HCT116 (cell line): ENCODE data around the gene YBEY. TPM values are rescaled to one million over a fixed set of nuclear protein-coding genes. Genes with fewer than 3 reads are reported as not detected.

Source experiments
- ATAC-seq: fragments of 200-7000 bp; cut with Tn5 transposase; 2 replicates; pipeline ENCODE4 v1.9.1; 2020; ENCODE audit warnings: mild to moderate bottlenecking, moderate library complexity
- BruUV-seq: library from RNA; stranded (reverse); fragments of 400-500 nt; replicated peaks from 2 replicates; lab custom pipeline; 2021; lab: Mats Ljungman, UMichigan
- CTCF ChIA-PET: fragments of 300-600 bp; sonication (Branson Sonifier 250); formaldehyde crosslinking; loops from one replicate; lab custom pipeline; 2021; ENCODE audit warnings: antibody characterized with exemption; lab: Charles Lee
- POLR2A ChIA-PET: fragments of 300-600, 350-600 bp; sonication (Branson Sonifier 250); formaldehyde crosslinking; loops from one replicate; lab custom pipeline; 2021; ENCODE audit warnings: antibody characterized with exemption; lab: Charles Lee
- RAD21 ChIA-PET, 2 experiments: fragments of 300-600 bp; sonication (Branson Sonifier 250); formaldehyde crosslinking; loops; one replicate each; lab custom pipeline; 2023; ENCODE audit warnings: low total read pairs in 2 of 2; ENCODE audit not compliant: uncharacterized antibody in 2 of 2, unreplicated experiment in 2 of 2, low non-redundant PET in 1 of 2; lab: Charles Lee
- DNase-seq: peaks from one replicate; pipeline ENCODE4 v3.0.0-alpha.2; 2010; ENCODE audit warnings: low read depth, low spot score
- H2AFZ ChIP-seq: fragments of 200-600 bp; shearing (Covaris generic), sonication (generic); 2 replicates; pipeline ENCODE4 v1.6.1; 2017; ENCODE audit warnings: low read depth, mixed run types, mixed read lengths, antibody characterized with exemption, low read length; ENCODE audit not compliant: poor library complexity, severe bottlenecking
- H3K27ac ChIP-seq: 2 replicates; pipeline ENCODE4 v1.5.1; 2012; ENCODE audit warnings: low read depth, low read length
- H3K27me3 ChIP-seq: fragments of 200-600 bp; sonication (generic); 2 replicates; pipeline ENCODE4 v1.6.1; 2016; ENCODE audit warnings: mixed run types, low read length, mixed read lengths; ENCODE audit not compliant: insufficient read depth
- H3K36me3 ChIP-seq, 2 experiments: fragments of 200-500 bp in 1 of 2; fragments of 200-600 bp in 1 of 2; sonication (Bioruptor generic) in 1 of 2; sonication (generic) in 1 of 2; 2 replicates each; pipeline versions ENCODE4 v1.5.1 to v1.6.1; 2014 to 2016; ENCODE audit warnings: low read length in 2 of 2, inconsistent platforms in 1 of 2, mixed read lengths in 1 of 2, mixed run types in 1 of 2; ENCODE audit not compliant: insufficient read depth in 2 of 2, control insufficient read depth in 1 of 2
- H3K4me1 ChIP-seq, 2 experiments: fragments of 200-600 bp in 1 of 2; sonication (generic) in 1 of 2; 2 replicates each; pipeline versions ENCODE4 v1.5.1 to v1.6.1; 2012 to 2017; ENCODE audit warnings: low read length in 2 of 2, inconsistent platforms in 1 of 2, mild to moderate bottlenecking in 1 of 2, mixed read lengths in 1 of 2, mixed run types in 1 of 2, moderate library complexity in 1 of 2; ENCODE audit not compliant: insufficient read depth in 2 of 2, control insufficient read depth in 1 of 2
- H3K4me2 ChIP-seq: fragments of 200-600 bp; sonication (generic); 2 replicates; pipeline ENCODE4 v1.6.1; 2017; ENCODE audit warnings: mixed run types, low read length, mixed read lengths
- H3K4me3 ChIP-seq, 2 experiments: fragments of 200-600 bp in 1 of 2; sonication (generic) in 1 of 2; replicated peaks in 1 of 2; 2 replicates each; pipeline ENCODE4 v1.5.1; 2011 to 2016; ENCODE audit warnings: low read length in 2 of 2, control low read depth in 1 of 2, low read depth in 1 of 2, mild to moderate bottlenecking in 1 of 2, mixed read lengths in 1 of 2, mixed run types in 1 of 2
- H3K79me2 ChIP-seq: fragments of 200-600 bp; sonication (generic); 2 replicates; pipeline ENCODE4 v1.6.1; 2017; ENCODE audit warnings: mild to moderate bottlenecking, mixed run types, low read length, moderate library complexity, mixed read lengths; ENCODE audit not compliant: insufficient read depth
- H3K9ac ChIP-seq: fragments of 200-600 bp; sonication (generic); 2 replicates; pipeline ENCODE4 v1.6.1; 2016; ENCODE audit warnings: low read length, mixed read lengths
- H3K9me2 ChIP-seq: fragments of 200-600 bp; sonication (generic), shearing (Covaris generic); 2 replicates; pipeline ENCODE4 v1.6.1; 2017; ENCODE audit warnings: mixed run types, mild to moderate bottlenecking, moderate library complexity; ENCODE audit not compliant: insufficient read depth
- H3K9me3 ChIP-seq, 2 experiments: fragments of 200-500 bp in 1 of 2; fragments of 200-600 bp in 1 of 2; sonication (Bioruptor generic) in 1 of 2; sonication (generic) in 1 of 2; 2 replicates each; pipeline ENCODE4 v1.6.1; 2014 to 2017; ENCODE audit warnings: low read length in 2 of 2, mixed read lengths in 2 of 2, inconsistent platforms in 1 of 2, low read depth in 1 of 2, mild to moderate bottlenecking in 1 of 2, mixed run types in 1 of 2, moderate library complexity in 1 of 2; ENCODE audit not compliant: control insufficient read depth in 1 of 2, insufficient read depth in 1 of 2
- H4K20me1 ChIP-seq: fragments of 200-600 bp; sonication (generic), shearing (Covaris generic); 2 replicates; pipeline ENCODE4 v1.6.1; 2017; ENCODE audit warnings: mixed run types, mild to moderate bottlenecking, moderate library complexity; ENCODE audit not compliant: insufficient read depth
- EGR1 ChIP-seq: IDR thresholded peaks from 2 replicates; pipeline ENCODE4 v1.6.1; 2012; ENCODE audit warnings: low read depth
- REST ChIP-seq: IDR thresholded peaks from 2 replicates; pipeline ENCODE4 v1.6.1; 2012; ENCODE audit warnings: low read depth
- SIN3A ChIP-seq: IDR thresholded peaks from 2 replicates; pipeline ENCODE4 v1.6.1; 2012; ENCODE audit warnings: low read depth
- SRF ChIP-seq: IDR thresholded peaks from 2 replicates; pipeline ENCODE4 v1.6.1; 2012; ENCODE audit warnings: low read depth
- intact Hi-C: fragments of 100-400 bp; cut with micrococcal nuclease; formaldehyde crosslinking; loops from 2 replicates; pipeline ENCODE4 v1.10.0; 2022
- total RNA-seq: library from RNA; stranded (reverse); gene quantifications from one replicate; pipeline ENCODE4 v1.2.1, GENCODE V29; 2021; ENCODE audit not compliant: unreplicated experiment

Gene YBEY
- total RNA-seq, 1 experiment from 2014 or later = 31.5 TPM

GRCh38 chr21:46285206-46285661 is 908 bp upstream of the YBEY start, which contains the start of gene MCM3AP:
MCM3AP (minus strand) TSS chr21:46285611; CDS start chr21:46285286, 325 bp downstream.
- TSS peak; percentile 66 for BruUV-seq
- Histone ChIP-seq H3K9me2 (no peaks in the 10 kb centered on the region), H3K4me1 (peaks cover 11 to 17% of the 10 kb centered on the region in 2 experiments), H4K20me1 (no peaks in the 10 kb centered on the region), H3K9me3 (no peaks in the 10 kb centered on the region), H3K27me3 (no peaks in the 10 kb centered on the region), H3K4me2 (peak within 1 kb of the TSS; percentile 96), H3K79me2 (peaks cover 66% of the 10 kb centered on the region), H3K4me3 (peak within 1 kb of the TSS; percentile 72 to 100), H3K36me3 (peaks cover 25 to 29% of the 10 kb centered on the region in 2 experiments; a peak in 3 of 4 replicates), H3K9ac (peak within 1 kb of the TSS; percentile 94), H2AFZ (no peak within 1 kb of the TSS), H3K27ac (peak within 1 kb of the TSS; percentile 95)
- ChIA-PET CTCF (interaction anchor here (1.3 kb wide), 1 partner anchor 312 kb away, joined by 3 read pairs; no protein-coding TSS in a partner anchor), RAD21 (interaction anchor here in 1 of 2 experiments (0.5 kb wide), 1 partner anchor 304 kb away, joined by 3 read pairs; no protein-coding TSS in a partner anchor), POLR2A (no interaction called here)
- no peak for DNase-seq
- TF ChIP-seq REST = no peak
- no peak for TF ChIP-seq EGR1
- no peak for TF ChIP-seq SIN3A
- intact Hi-C loops = loop anchor here (10.0 kb wide), 1 partner anchor 140 kb away; no protein-coding TSS in a partner anchor
- ATAC-seq = no peak

- CTCF ChIA-PET = interaction anchor here (1.3 kb wide), 1 partner anchor 313 kb away, joined by 3 read pairs; no protein-coding TSS in a partner anchor
- Histone ChIP-seq H3K27ac (peak overlapping the region; percentile 95), H4K20me1 (no peaks in the 10 kb centered on the region), H3K4me1 (peaks cover 11 to 17% of the 10 kb centered on the region in 2 experiments), H3K79me2 (peaks cover 53% of the 10 kb centered on the region), H3K9me2 (no peaks in the 10 kb centered on the region), H3K4me3 (peak overlapping the region; percentile 72 to 100), H3K4me2 (peak overlapping the region; percentile 96), H3K36me3 (peaks cover 25 to 26% of the 10 kb centered on the region in 2 experiments; a peak in 3 of 4 replicates), H3K9ac (peak overlapping the region; percentile 94), H2AFZ (peak overlapping the region; percentile 64), H3K27me3 (no peaks in the 10 kb centered on the region), H3K9me3 (no peaks in the 10 kb centered on the region)
- TF ChIP-seq SRF (no peak), SIN3A (peak; percentile 28; the same call in 1 of the 2 replicates)
- RAD21 ChIA-PET = no interaction called here
- DNase-seq (no peak), ATAC-seq (no peak)
- intact Hi-C loops = loop anchor here (2.0 to 10.0 kb wide), 2 partner anchors 36 to 142 kb away; partner anchors contain the start of gene C21orf58
- no TSS peak for BruUV-seq
- POLR2A ChIA-PET = no interaction called here
Observed at GRCh38 chr21:46286648-46287002, 483 bp downstream of the YBEY start.
